MCF 10A (cell line): ENCODE measurements around the gene CEP89. TPM values are rescaled to one million over a fixed set of nuclear protein-coding genes. Genes with fewer than 3 reads are reported as not detected.

Source experiments
- BruUV-seq: library from RNA; stranded (reverse); fragments of 400-500 nt; replicated peaks from 2 replicates; lab custom pipeline; 2021; lab: Mats Ljungman, UMichigan
- CTCF ChIA-PET: fragments of 300-600 bp; sonication (Branson Sonifier 250); formaldehyde crosslinking; extraction: SDS; loops from one replicate; lab custom pipeline; 2021; ENCODE audit warnings: antibody characterized with exemption, inconsistent platforms; lab: Yijun Ruan, JAX
- POLR2A ChIA-PET: fragments of 300-600, 350-650 bp; sonication (Branson Sonifier 250); formaldehyde crosslinking; extraction: SDS; loops from one replicate; lab custom pipeline; 2020; ENCODE audit warnings: antibody characterized with exemption, inconsistent platforms; lab: Yijun Ruan, JAX
- DNase-seq: peaks from one replicate; pipeline ENCODE4 v3.0.0-alpha.2; 2018; ENCODE audit not compliant: unreplicated experiment
- H3K27ac Mint-ChIP-seq: one replicate; pipeline ENCODE4 v1.8.0; 2022; ENCODE audit warnings: mild to moderate bottlenecking, low read depth, mixed read lengths; ENCODE audit not compliant: unreplicated experiment
- H3K27me3 Mint-ChIP-seq: one replicate; pipeline ENCODE4 v1.8.0; 2022; ENCODE audit warnings: mixed read lengths; ENCODE audit not compliant: insufficient read depth, unreplicated experiment
- H3K36me3 Mint-ChIP-seq: one replicate; pipeline ENCODE4 v1.8.0; 2022; ENCODE audit warnings: mild to moderate bottlenecking, moderate library complexity, mixed read lengths; ENCODE audit not compliant: insufficient read depth, unreplicated experiment
- H3K4me1 Mint-ChIP-seq: one replicate; pipeline ENCODE4 v1.8.0; 2022; ENCODE audit warnings: mixed read lengths; ENCODE audit not compliant: insufficient read depth, unreplicated experiment
- H3K4me3 Mint-ChIP-seq: one replicate; pipeline ENCODE4 v1.8.0; 2022; ENCODE audit warnings: mild to moderate bottlenecking, moderate library complexity, mixed read lengths; ENCODE audit not compliant: unreplicated experiment
- H3K9me3 Mint-ChIP-seq: one replicate; pipeline ENCODE4 v1.8.0; 2022; ENCODE audit warnings: mixed read lengths; ENCODE audit not compliant: unreplicated experiment
- intact Hi-C: fragments of 100-400 bp; cut with micrococcal nuclease; formaldehyde crosslinking; loops from 2 replicates; pipeline ENCODE4 v1.14.1; 2022
- total RNA-seq: library from RNA; stranded (reverse); gene quantifications from 2 replicates; pipeline ENCODE4 v1.2.3, GENCODE V29; 2022
- TF ChIP-seq, protein P1 (sequence below): fragments of 200-600 bp; IDR thresholded peaks from one replicate; pipeline ENCODE4 v1.8.0; 2022; ENCODE audit warnings: antibody characterized with exemption, mild to moderate bottlenecking; ENCODE audit not compliant: unreplicated experiment

CEP89 gene
- total RNA-seq, 1 experiment from 2014 or later = 24.7 TPM

DNA sequence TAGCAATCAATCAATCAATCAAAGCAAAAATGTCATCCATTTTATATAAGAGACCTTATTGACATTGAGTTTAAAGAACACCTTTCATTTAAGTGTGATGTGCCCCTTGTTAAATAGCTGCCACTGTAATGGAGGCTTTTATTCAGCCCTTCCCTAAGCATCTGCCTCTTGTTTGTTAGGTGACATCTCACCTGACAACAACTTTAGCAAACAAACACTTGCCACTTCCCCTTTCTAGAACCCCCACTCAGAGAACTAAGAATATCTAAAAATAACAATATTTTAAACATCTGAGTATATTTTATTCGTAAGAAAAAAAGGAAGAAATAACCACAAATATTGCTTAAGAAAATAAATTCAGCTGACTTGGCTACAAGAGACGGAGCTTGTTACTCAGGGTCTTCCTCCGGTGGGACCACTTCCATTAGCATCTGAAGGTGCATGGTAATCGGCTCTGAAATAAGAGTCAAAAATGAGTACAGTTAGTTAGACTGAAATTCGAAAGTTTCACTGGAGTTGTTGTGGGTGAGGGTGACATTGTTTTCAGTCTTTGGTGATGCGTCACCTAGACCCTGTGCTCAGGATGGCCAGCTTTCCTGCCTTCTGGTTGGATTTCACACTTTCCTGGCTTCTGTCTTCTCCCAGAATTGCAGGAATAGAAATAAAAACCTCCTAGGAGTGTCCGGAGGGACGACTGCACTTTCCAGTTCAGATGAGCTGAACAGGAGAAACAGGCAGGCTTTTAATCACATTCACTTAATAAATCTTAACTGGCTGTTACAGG lies 141.3 kb downstream of the CEP89 start:
- Mint-ChIP-seq H3K27me3 (no peaks in the 10 kb centered on the region), H3K4me1 (no peaks in the 10 kb centered on the region), H3K36me3 (no peaks in the 10 kb centered on the region), H3K9me3 (no peaks in the 10 kb centered on the region), H3K4me3 (no peak overlapping the region), H3K27ac (no peak overlapping the region)
- TF ChIP-seq, protein P1, sequence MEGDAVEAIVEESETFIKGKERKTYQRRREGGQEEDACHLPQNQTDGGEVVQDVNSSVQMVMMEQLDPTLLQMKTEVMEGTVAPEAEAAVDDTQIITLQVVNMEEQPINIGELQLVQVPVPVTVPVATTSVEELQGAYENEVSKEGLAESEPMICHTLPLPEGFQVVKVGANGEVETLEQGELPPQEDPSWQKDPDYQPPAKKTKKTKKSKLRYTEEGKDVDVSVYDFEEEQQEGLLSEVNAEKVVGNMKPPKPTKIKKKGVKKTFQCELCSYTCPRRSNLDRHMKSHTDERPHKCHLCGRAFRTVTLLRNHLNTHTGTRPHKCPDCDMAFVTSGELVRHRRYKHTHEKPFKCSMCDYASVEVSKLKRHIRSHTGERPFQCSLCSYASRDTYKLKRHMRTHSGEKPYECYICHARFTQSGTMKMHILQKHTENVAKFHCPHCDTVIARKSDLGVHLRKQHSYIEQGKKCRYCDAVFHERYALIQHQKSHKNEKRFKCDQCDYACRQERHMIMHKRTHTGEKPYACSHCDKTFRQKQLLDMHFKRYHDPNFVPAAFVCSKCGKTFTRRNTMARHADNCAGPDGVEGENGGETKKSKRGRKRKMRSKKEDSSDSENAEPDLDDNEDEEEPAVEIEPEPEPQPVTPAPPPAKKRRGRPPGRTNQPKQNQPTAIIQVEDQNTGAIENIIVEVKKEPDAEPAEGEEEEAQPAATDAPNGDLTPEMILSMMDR = no peak
- ChIA-PET CTCF (interaction anchor here (0.7 to 1.0 kb wide), 2 partner anchors 83 to 121 kb away, joined by 3 read pairs; no protein-coding TSS in a partner anchor), POLR2A (no interaction called here)
- intact Hi-C loops = no loop called here
- DNase-seq = peak; percentile 54
- BruUV-seq = no TSS peak

GRCh38 chr19:32829345-32829896 lies 142.3 kb downstream of the CEP89 start:
- POLR2A ChIA-PET = no interaction called here
- Mint-ChIP-seq H3K9me3 (no peaks in the 10 kb centered on the region), H3K36me3 (no peaks in the 10 kb centered on the region), H3K27ac (no peak overlapping the region), H3K4me1 (no peaks in the 10 kb centered on the region), H3K4me3 (no peak overlapping the region), H3K27me3 (peaks cover 8% of the 10 kb centered on the region)
- intact Hi-C loops = no loop called here
- CTCF ChIA-PET = interaction anchor here (1.0 to 1.3 kb wide), 2 partner anchors 9 to 82 kb away, joined by 3 read pairs; no protein-coding TSS in a partner anchor
- TF ChIP-seq, protein P1 = no peak
- no peak for DNase-seq
- no TSS peak for BruUV-seq

DNA sequence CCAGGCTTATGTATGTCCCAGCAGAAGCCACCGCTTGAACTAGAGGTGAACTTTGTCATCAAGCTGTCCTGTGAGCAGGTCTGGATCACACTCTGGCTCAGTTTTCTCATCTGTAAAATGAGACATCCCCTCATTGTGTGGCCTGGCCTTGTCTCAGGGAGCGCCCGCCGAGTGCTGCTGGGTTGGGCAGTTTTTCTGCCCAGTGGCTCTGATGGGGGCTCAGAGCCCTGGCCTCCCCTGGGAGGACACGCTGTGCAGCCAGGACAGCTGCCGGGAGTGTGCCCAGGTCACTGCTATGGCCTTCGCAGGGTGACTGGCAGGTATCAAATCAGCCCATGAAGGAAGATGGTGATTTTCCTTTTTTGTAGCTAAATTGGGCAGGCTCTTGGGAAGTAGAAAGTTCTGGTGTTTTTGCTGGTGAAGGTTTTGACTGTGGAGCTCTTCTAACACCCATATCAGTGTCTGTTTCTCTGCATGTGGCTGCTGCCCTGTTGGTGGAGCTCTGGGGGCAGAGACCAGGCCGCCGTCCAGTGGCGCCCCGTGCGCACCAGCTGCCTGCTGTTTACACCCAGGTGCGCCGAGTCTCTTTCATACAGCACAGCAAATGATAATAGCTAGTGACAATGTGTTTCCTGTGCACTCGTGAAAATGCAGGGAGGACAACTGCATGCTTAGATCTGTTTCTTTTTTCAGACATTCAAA lies 143.0 kb downstream of the CEP89 start:
- ChIA-PET CTCF (interaction anchor here (1.3 kb wide), 1 partner anchor 9 kb away, joined by 3 read pairs; no protein-coding TSS in a partner anchor), POLR2A (no interaction called here)
- intact Hi-C loops = no loop called here
- Mint-ChIP-seq H3K27ac (no peak overlapping the region), H3K4me3 (no peak overlapping the region), H3K9me3 (no peaks in the 10 kb centered on the region), H3K27me3 (peaks cover 8% of the 10 kb centered on the region), H3K4me1 (no peaks in the 10 kb centered on the region), H3K36me3 (no peaks in the 10 kb centered on the region)
- no TSS peak for BruUV-seq
- no peak for DNase-seq
- TF ChIP-seq, protein P1 = no peak

- H3K4me3 Mint-ChIP-seq = no peak overlapping the region
- TF ChIP-seq, protein P1 = no peak
- no peaks in the 10 kb centered on the region for H3K36me3 Mint-ChIP-seq
- no TSS peak for BruUV-seq
- peaks cover 8% of the 10 kb centered on the region for H3K27me3 Mint-ChIP-seq
- ChIA-PET POLR2A (no interaction called here), CTCF (interaction anchor here (0.6 kb wide), 1 partner anchor 498 kb away, joined by 5 read pairs; no protein-coding TSS in a partner anchor)
- H3K9me3 Mint-ChIP-seq = no peaks in the 10 kb centered on the region
- DNase-seq = no peak
- no peaks in the 10 kb centered on the region for H3K4me1 Mint-ChIP-seq
- intact Hi-C loops = no loop called here
- H3K27ac Mint-ChIP-seq = no peak overlapping the region
Measured at GRCh38 chr19:32828139-32828538, 143.6 kb downstream of the CEP89 start.
